B cell (primary cell): ENCODE data around the gene WWC2. TPM values are rescaled to one million over a fixed set of nuclear protein-coding genes. Genes with fewer than 3 reads are reported as not detected.
A peak's percentile ranks its signal among the peaks of the same experiment; 100 is the strongest.

Experiments
- ATAC-seq: fragments of 200-7000 bp; cut with Tn5 transposase; one replicate; pipeline ENCODE4 v1.10.0; 2021; ENCODE audit warnings: low read depth, mild to moderate bottlenecking, moderate number of reproducible peaks, moderate library complexity
- CTCF ChIA-PET: fragments of 350-600 bp; sonication (Branson Sonifier 250); formaldehyde crosslinking; loops from one replicate; lab custom pipeline; 2021; ENCODE audit warnings: antibody characterized with exemption, inconsistent platforms; lab: Charles Lee
- POLR2A ChIA-PET: fragments of 350-600 bp; sonication (Branson Sonifier 250); formaldehyde crosslinking; loops from one replicate; lab custom pipeline; 2021; ENCODE audit warnings: antibody characterized with exemption; lab: Charles Lee
- DNase-seq: peaks from one replicate; pipeline ENCODE4 v3.0.0; 2013
- H2AFZ ChIP-seq: 2 replicates; pipeline ENCODE4 v1.6.1; 2012; ENCODE audit warnings: mild to moderate bottlenecking, low read depth, low read length; ENCODE audit not compliant: insufficient read depth, poor library complexity, severe bottlenecking
- H3K27ac ChIP-seq, 2 donors: 1 replicate in 1 of 2; 2 replicates in 1 of 2; pipeline ENCODE4 v1.5.1; 2012 to 2013; ENCODE audit warnings: low read length in 2 of 2, mild to moderate bottlenecking in 2 of 2, moderate library complexity in 1 of 2
- H3K27me3 ChIP-seq, 4 experiments: fragments of 200-600 bp in 1 of 4; sonication (generic) in 1 of 4; replicated peaks in 1 of 4; 1 replicate in 2 of 4; 2 replicates in 2 of 4; pipeline versions ENCODE4 v1.6.1 to v1.7.0; 2013 to 2016; ENCODE audit warnings: low read length in 3 of 4, mild to moderate bottlenecking in 2 of 4, mixed read lengths in 1 of 4, moderate library complexity in 1 of 4; ENCODE audit not compliant: insufficient read depth in 4 of 4, control insufficient read depth in 3 of 4; ENCODE audit errors: control extremely low read depth in 1 of 4
- H3K36me3 ChIP-seq, 2 experiments: replicated peaks in 1 of 2; 1 replicate in 1 of 2; 2 replicates in 1 of 2; pipeline versions ENCODE4 v1.6.1 to v1.7.1; 2013; ENCODE audit warnings: low read length in 1 of 2; ENCODE audit not compliant: insufficient read depth in 2 of 2, control insufficient read depth in 1 of 2; ENCODE audit errors: control extremely low read depth in 1 of 2, extremely low read depth in 1 of 2
- H3K4me1 ChIP-seq, 2 donors: fragments of 200-600 bp in 1 of 2; sonication (generic) in 1 of 2; 1 replicate in 1 of 2; 2 replicates in 1 of 2; pipeline versions ENCODE4 v1.5.1 to v1.6.1; 2013 to 2017; ENCODE audit warnings: low read length in 2 of 2; ENCODE audit not compliant: control insufficient read depth in 2 of 2, insufficient read depth in 2 of 2
- H3K4me2 ChIP-seq: replicated peaks from 2 replicates; pipeline ENCODE3; 2012; ENCODE audit warnings: mild to moderate bottlenecking, low read depth, low read length; ENCODE audit not compliant: poor library complexity, severe bottlenecking
- H3K4me3 ChIP-seq, 5 experiments: fragments of 200-600 bp in 1 of 5; sonication (generic) in 1 of 5; 1 replicate in 3 of 5; 2 replicates in 2 of 5; pipeline versions ENCODE4 v1.5.1 to v1.7.0; 2011 to 2016; ENCODE audit warnings: low read length in 4 of 5, mild to moderate bottlenecking in 4 of 5, low read depth in 2 of 5, control low read depth in 1 of 5, moderate library complexity in 1 of 5; ENCODE audit not compliant: insufficient read depth in 1 of 5; ENCODE audit errors: control extremely low read depth in 1 of 5, extremely low read depth in 1 of 5
- H3K79me2 ChIP-seq: fragments of 200-600 bp; sonication (generic); one replicate; pipeline ENCODE4 v1.6.0; 2016; ENCODE audit warnings: low read length; ENCODE audit not compliant: control insufficient read depth, insufficient read depth
- H3K9ac ChIP-seq: fragments of 200-600 bp; sonication (generic); 2 replicates; pipeline ENCODE4 v1.6.1; 2017; ENCODE audit warnings: mild to moderate bottlenecking, low read length, moderate library complexity
- H3K9me3 ChIP-seq, 3 donors: one replicate each; pipeline versions ENCODE4 v1.6.1 to v1.7.1; 2013; ENCODE audit warnings: low read length in 2 of 3; ENCODE audit not compliant: control insufficient read depth in 2 of 3, insufficient read depth in 1 of 3; ENCODE audit errors: control extremely low read depth in 1 of 3
- H4K20me1 ChIP-seq: 2 replicates; pipeline ENCODE4 v1.6.0; 2012; ENCODE audit warnings: mild to moderate bottlenecking, low read length; ENCODE audit not compliant: insufficient read depth, control insufficient read depth, poor library complexity, severe bottlenecking
- H3K27ac Mint-ChIP-seq: one replicate; pipeline ENCODE4 v1.8.0; 2021; ENCODE audit warnings: mixed read lengths
- H3K27me3 Mint-ChIP-seq: one replicate; pipeline ENCODE4 v1.8.0; 2021; ENCODE audit warnings: mixed read lengths
- H3K4me1 Mint-ChIP-seq: one replicate; pipeline ENCODE4 v1.8.0; 2021; ENCODE audit warnings: mixed read lengths
- H3K4me3 Mint-ChIP-seq: one replicate; pipeline ENCODE4 v1.8.0; 2021; ENCODE audit warnings: mixed read lengths
- H3K9me3 Mint-ChIP-seq: one replicate; pipeline ENCODE4 v1.8.0; 2022; ENCODE audit warnings: mixed read lengths; ENCODE audit not compliant: insufficient read depth
- CTCF ChIP-seq: fragments of 200-600 bp; IDR thresholded peaks from one replicate; pipeline ENCODE4 v1.8.0; 2022; ENCODE audit warnings: antibody characterized with exemption, mild to moderate bottlenecking
- EZH2 ChIP-seq: IDR thresholded peaks from 2 replicates; pipeline ENCODE4 v1.6.1; 2012; ENCODE audit warnings: borderline replicate concordance, low read depth, mild to moderate bottlenecking, moderate library complexity, low read length; ENCODE audit not compliant: insufficient read depth, poor library complexity, severe bottlenecking
- WGBS: methylation state at CpG from one replicate; pipeline ENCODE4 v1.1.5; 2013; ENCODE audit warnings: missing lambda C conversion rate; ENCODE audit not compliant: insufficient coverage; 5-methylcytosine and 5-hydroxymethylcytosine counted together
- intact Hi-C: fragments of 100-400 bp; cut with micrococcal nuclease; formaldehyde crosslinking; loops from one replicate; pipeline ENCODE4 v1.10.0; 2022
- polyA plus RNA-seq: library from polyadenylated mRNA; depleted of rRNA; stranded (reverse); fragments of >200 nt; gene quantifications from 2 replicates; pipeline ENCODE4 v1.2.3, GENCODE V29; 2012
- total RNA-seq, 2 donors: library from RNA; stranded (reverse); fragments of 120-200 nt in 1 of 2; gene quantifications; 1 replicate in 1 of 2; 2 replicates in 1 of 2; pipeline versions ENCODE4 v1.2.3 to v1.2.4, GENCODE V29; 2013 to 2022

The WWC2 gene
- total and polyA plus RNA-seq, 2 donors (not counting 1 experiment from before 2014, with no cell fraction given): 0.07 to 0.32 TPM

- Histone ChIP-seq H3K4me3 (no peak overlapping the region), H3K9ac (no peak overlapping the region), H2AFZ (no peak overlapping the region), H3K36me3 (no peaks in the 10 kb centered on the region), H3K27me3 (no peaks in the 10 kb centered on the region), H3K9me3 (no peaks in the 10 kb centered on the region), H3K27ac (no peak overlapping the region), H3K4me2 (no peak overlapping the region), H4K20me1 (no peaks in the 10 kb centered on the region), H3K4me1 (no peaks in the 10 kb centered on the region), H3K79me2 (no peaks in the 10 kb centered on the region)
- DNase-seq (peak; percentile 27), ATAC-seq (peak; percentile 36)
- H3K4me1 Mint-ChIP-seq: no peaks in the 10 kb centered on the region
- CTCF ChIA-PET: interaction anchor here (0.7 to 1.9 kb wide), 9 partner anchors 8 to 317 kb away, joined by 3 to 6 read pairs (median 3); no protein-coding TSS in a partner anchor
- TF ChIP-seq CTCF: peak; percentile 55
- no peak for TF ChIP-seq EZH2
- H3K9me3 Mint-ChIP-seq: no peaks in the 10 kb centered on the region
- H3K4me3 Mint-ChIP-seq: no peak overlapping the region
- WGBS: 71% methylated on average over 4 of the region's 9 CpGs
- no peak overlapping the region for H3K27ac Mint-ChIP-seq
- intact Hi-C loops: loop anchor here (1.0 kb wide), 1 partner anchor 319 kb away; no protein-coding TSS in a partner anchor
- peaks cover 7% of the 10 kb centered on the region for H3K27me3 Mint-ChIP-seq
- POLR2A ChIA-PET: no interaction called here
Observed at GRCh38 chr4:183256756-183257385, 157.8 kb downstream of the WWC2 start.

GRCh38 chr4:183257808-183258207 lies 158.8 kb downstream of the WWC2 start:
- Histone ChIP-seq H3K9ac (no peak overlapping the region), H3K27me3 (no peaks in the 10 kb centered on the region), H3K4me2 (no peak overlapping the region), H3K4me1 (no peaks in the 10 kb centered on the region), H3K27ac (no peak overlapping the region), H2AFZ (no peak overlapping the region), H3K9me3 (no peaks in the 10 kb centered on the region), H3K4me3 (no peak overlapping the region), H3K36me3 (no peaks in the 10 kb centered on the region), H3K79me2 (no peaks in the 10 kb centered on the region), H4K20me1 (no peaks in the 10 kb centered on the region)
- Mint-ChIP-seq H3K27ac (no peak overlapping the region), H3K9me3 (no peaks in the 10 kb centered on the region), H3K27me3 (peaks cover 7% of the 10 kb centered on the region), H3K4me1 (no peaks in the 10 kb centered on the region), H3K4me3 (no peak overlapping the region)
- WGBS: 85% methylated on average over 5 of the region's 6 CpGs
- intact Hi-C loops: no loop called here
- ChIA-PET CTCF (interaction anchor here (1.0 kb wide), 1 partner anchor 16 kb away, joined by 3 read pairs; no protein-coding TSS in a partner anchor), POLR2A (no interaction called here)
- TF ChIP-seq EZH2: no peak
- no peak for TF ChIP-seq CTCF
- no peak for DNase-seq
- no peak for ATAC-seq
